Esophagus muscularis mucosa (tissue), 4 donors: Measurements from ENCODE around the gene ARFGAP3. TPM values are rescaled to one million over a fixed set of nuclear protein-coding genes. Genes with fewer than 3 reads are reported as not detected.
"Not testable (repeated sequence)": the region's sequence is repeated elsewhere in the genome, so short reads cannot be mapped to it uniquely, and the experiment has no call there.

Experiments used
- DNase-seq: peaks from one replicate; pipeline ENCODE4 v3.0.0-alpha.2; 2017; ENCODE audit errors: extremely low spot score
- H3K27ac ChIP-seq, 4 donors: fragments of 200-600 bp; sonication (generic); replicated peaks in 1 of 4; 1 replicate in 3 of 4; 2 replicates in 1 of 4; pipeline ENCODE4 v1.5.1; 2016 to 2019; ENCODE audit warnings: mild to moderate bottlenecking in 1 of 4
- H3K27me3 ChIP-seq, 4 donors: fragments of 200-600 bp; sonication (generic); one replicate each; pipeline versions ENCODE4 v1.5.1 to v1.6.0; 2016 to 2019
- H3K36me3 ChIP-seq, 4 donors: fragments of 200-600 bp; sonication (generic); one replicate each; pipeline ENCODE4 v1.5.1; 2016 to 2019
- H3K4me1 ChIP-seq, 4 donors: fragments of 200-600 bp; sonication (generic); one replicate each; pipeline ENCODE4 v1.5.1; 2016 to 2019
- H3K4me3 ChIP-seq, 4 donors: fragments of 200-600 bp; sonication (generic); 1 replicate in 2 of 4; 2 replicates in 2 of 4; pipeline ENCODE4 v1.5.1; 2016 to 2019; ENCODE audit warnings: mild to moderate bottlenecking in 4 of 4, moderate library complexity in 1 of 4
- H3K9me3 ChIP-seq, 4 donors: fragments of 200-600 bp; sonication (generic); 1 replicate in 3 of 4; 2 replicates in 1 of 4; pipeline ENCODE4 v1.5.1; 2016 to 2019
- EP300 ChIP-seq: sonication (generic); formaldehyde crosslinking; IDR thresholded peaks from one replicate; pipeline ENCODE4 v1.6.1; 2017; ENCODE audit warnings: antibody characterized with exemption
- POLR2A ChIP-seq: fragments of 450-650 bp; IDR thresholded peaks from one replicate; pipeline ENCODE4 v1.6.1; 2017; ENCODE audit warnings: antibody characterized with exemption, moderate library complexity, mild to moderate bottlenecking, low read depth
- POLR2AphosphoS5 ChIP-seq, 2 donors: sonication (generic); formaldehyde crosslinking; IDR thresholded peaks; one replicate each; pipeline ENCODE4 v1.6.1; 2017; ENCODE audit warnings: antibody characterized with exemption in 2 of 2
- WGBS: methylation state at CpG from one replicate; pipeline ENCODE4 v1.1.5; 2018; 5-methylcytosine and 5-hydroxymethylcytosine counted together
- intact Hi-C: fragments of 100-400 bp; cut with DNase I; formaldehyde crosslinking; loops from one replicate; pipeline ENCODE4 v1.15.1; 2023
- total RNA-seq, 4 donors: library from RNA; depleted of rRNA; stranded (reverse); fragments of >200 nt; gene quantifications; one replicate each; pipeline versions ENCODE4 v1.1.0 to v1.2.1, GENCODE V29; 2016
- TF ChIP-seq, protein P1 (sequence below), 3 experiments: fragments of 200-600 bp in 2 of 3; fragments of 450-650 bp in 1 of 3; sonication (generic) in 2 of 3; IDR thresholded peaks; one replicate each; pipeline ENCODE4 v1.5.1; 2017 to 2019; ENCODE audit warnings: antibody characterized with exemption in 3 of 3, mild to moderate bottlenecking in 2 of 3, moderate library complexity in 1 of 3

Gene ARFGAP3
- total RNA-seq, 4 donors from 2014 or later = 38.8 to 63.5 (median 41.4) TPM

DNA sequence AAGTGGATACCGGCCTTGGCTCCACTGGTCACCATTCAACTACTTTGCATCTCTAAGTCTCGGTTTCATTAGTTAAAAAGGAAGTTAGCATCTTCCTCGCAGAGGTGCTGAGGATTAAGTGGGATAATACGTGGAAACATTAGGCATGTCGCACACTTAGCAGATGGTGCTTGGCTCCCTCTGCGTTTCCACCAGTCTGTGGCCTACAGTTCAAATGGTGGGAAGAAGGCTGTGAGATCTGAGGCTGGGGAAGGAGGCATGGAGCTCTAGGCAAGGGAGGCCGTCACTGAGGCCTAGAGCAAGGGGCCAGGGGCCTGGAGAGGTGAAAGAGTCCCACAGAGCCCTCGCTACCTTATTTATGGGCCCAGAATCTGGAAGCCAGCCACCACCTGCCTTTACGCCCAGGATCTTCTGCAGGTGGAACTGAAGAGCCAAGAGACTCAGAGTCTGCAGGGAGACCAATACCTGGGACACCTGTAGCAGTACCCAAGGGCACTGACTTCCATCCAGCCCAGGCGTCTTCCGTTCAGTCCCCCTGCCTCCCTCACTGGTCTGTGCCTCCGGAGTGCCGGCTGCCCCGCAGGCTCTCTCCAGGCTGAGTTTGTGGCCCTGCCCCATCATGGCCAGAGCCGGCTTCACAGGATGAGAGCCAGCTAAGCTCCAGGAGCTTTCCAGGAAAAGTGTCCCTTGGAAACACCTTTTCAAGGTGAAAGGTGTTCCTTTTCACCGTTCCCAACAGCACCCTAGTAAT is 70.3 kb downstream of the ARFGAP3 start:
- H3K36me3 ChIP-seq = no peaks in the 10 kb centered on the region
- H3K9me3 ChIP-seq = no peaks in the 10 kb centered on the region
- no peak for TF ChIP-seq POLR2AphosphoS5 (IDR thresholded peaks at IDR 0.05)
- H3K4me3 ChIP-seq = no peak overlapping the region
- intact Hi-C loops = no loop called here
- no peaks in the 10 kb centered on the region for H3K27me3 ChIP-seq
- H3K4me1 ChIP-seq = peaks cover 4 to 16% (median 13%) of the 10 kb centered on the region in 4 donors
- no peak overlapping the region for H3K27ac ChIP-seq
- DNase-seq = no peak
- whole genome bisulfite sequencing = 94% methylated on average over 14 of the region's 16 CpGs

GRCh38 chr22:42785706-42786499 is 71.2 kb downstream of the ARFGAP3 start:
- H3K9me3 ChIP-seq = no peaks in the 10 kb centered on the region
- H3K27ac ChIP-seq = no peak overlapping the region
- H3K36me3 ChIP-seq = no peaks in the 10 kb centered on the region
- intact Hi-C loops = no loop called here
- DNase-seq = no peak
- H3K4me1 ChIP-seq = peaks cover 0 to 9% (median 5%) of the 10 kb centered on the region in 4 donors
- 87% methylated on average over 19 of the region's 20 CpGs for WGBS
- TF ChIP-seq EP300 (no peak), POLR2A (no peak)
- H3K27me3 ChIP-seq = no peaks in the 10 kb centered on the region
- no peak overlapping the region for H3K4me3 ChIP-seq

DNA sequence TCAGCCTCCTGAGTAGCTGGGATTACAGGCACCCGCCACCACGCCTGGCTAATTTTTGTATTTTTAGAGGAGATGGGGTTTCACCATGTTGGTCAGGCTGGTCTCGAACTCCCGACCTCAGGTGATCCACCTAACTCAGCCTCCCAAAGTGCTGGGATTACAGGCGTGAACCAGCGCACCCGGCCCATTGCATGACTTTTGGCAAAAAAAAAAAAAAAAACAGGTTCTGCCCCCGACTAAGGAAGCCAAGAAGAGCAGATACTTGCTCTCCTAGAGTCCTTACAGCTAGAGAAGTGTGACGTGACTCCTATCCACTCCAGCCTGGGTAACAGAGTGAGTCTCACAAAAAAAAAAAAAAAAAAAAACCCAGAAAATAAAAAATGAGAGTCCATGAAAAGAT is 74.8 kb downstream of the ARFGAP3 start:
- H3K9me3 ChIP-seq, H3K27me3 ChIP-seq, DNase-seq, H3K4me3 ChIP-seq, H3K4me1 ChIP-seq, H3K36me3 ChIP-seq, H3K27ac ChIP-seq: not testable (repeated sequence)
- WGBS = 83% methylated on average over 9 of the region's 9 CpGs
- intact Hi-C loops = loop anchor here (5.0 kb wide), 2 partner anchors 120 to 255 kb away; no protein-coding TSS in a partner anchor

DNA sequence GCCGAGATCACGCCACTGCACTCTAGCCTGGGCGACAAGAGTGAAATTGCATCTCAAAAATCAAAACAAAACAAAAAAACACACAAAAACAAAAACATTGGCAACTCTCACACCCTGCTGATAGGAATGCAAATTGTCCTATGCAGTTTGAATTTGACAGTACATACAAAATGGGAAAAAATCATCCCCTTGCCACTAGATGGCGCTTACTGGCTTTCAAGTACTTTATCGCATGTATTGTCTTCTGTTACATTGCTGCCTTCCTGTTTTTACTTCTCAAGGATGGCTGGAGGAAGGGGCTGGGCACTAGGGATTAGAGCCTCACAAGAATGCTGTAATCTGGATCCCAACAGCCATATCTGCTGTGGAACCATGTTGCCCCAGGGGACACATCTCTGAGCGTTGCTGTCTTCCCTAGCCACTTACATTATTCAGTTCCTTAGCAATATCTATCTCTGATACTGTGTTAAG is 77.0 kb downstream of the ARFGAP3 start:
- TF ChIP-seq POLR2AphosphoS5 (IDR thresholded peaks at IDR 0.05) (peak in 1 of 2 donors; percentile 19), POLR2A (no peak)
- TF ChIP-seq, protein P1, sequence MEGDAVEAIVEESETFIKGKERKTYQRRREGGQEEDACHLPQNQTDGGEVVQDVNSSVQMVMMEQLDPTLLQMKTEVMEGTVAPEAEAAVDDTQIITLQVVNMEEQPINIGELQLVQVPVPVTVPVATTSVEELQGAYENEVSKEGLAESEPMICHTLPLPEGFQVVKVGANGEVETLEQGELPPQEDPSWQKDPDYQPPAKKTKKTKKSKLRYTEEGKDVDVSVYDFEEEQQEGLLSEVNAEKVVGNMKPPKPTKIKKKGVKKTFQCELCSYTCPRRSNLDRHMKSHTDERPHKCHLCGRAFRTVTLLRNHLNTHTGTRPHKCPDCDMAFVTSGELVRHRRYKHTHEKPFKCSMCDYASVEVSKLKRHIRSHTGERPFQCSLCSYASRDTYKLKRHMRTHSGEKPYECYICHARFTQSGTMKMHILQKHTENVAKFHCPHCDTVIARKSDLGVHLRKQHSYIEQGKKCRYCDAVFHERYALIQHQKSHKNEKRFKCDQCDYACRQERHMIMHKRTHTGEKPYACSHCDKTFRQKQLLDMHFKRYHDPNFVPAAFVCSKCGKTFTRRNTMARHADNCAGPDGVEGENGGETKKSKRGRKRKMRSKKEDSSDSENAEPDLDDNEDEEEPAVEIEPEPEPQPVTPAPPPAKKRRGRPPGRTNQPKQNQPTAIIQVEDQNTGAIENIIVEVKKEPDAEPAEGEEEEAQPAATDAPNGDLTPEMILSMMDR (IDR thresholded peaks at IDR 0.05) = peak; percentile 86 to 88 (median 86)
- no peak for DNase-seq
- Histone ChIP-seq H3K27ac (no peak overlapping the region), H3K9me3 (no peaks in the 10 kb centered on the region), H3K4me3 (no peak overlapping the region), H3K4me1 (peaks cover 0 to 6% (median 3%) of the 10 kb centered on the region in 4 donors), H3K36me3 (no peaks in the 10 kb centered on the region), H3K27me3 (no peaks in the 10 kb centered on the region)
- intact Hi-C loops = loop anchor here (5.0 kb wide), 2 partner anchors 118 to 257 kb away; no protein-coding TSS in a partner anchor
- WGBS = 28% methylated on average over 6 of the region's 6 CpGs

DNA sequence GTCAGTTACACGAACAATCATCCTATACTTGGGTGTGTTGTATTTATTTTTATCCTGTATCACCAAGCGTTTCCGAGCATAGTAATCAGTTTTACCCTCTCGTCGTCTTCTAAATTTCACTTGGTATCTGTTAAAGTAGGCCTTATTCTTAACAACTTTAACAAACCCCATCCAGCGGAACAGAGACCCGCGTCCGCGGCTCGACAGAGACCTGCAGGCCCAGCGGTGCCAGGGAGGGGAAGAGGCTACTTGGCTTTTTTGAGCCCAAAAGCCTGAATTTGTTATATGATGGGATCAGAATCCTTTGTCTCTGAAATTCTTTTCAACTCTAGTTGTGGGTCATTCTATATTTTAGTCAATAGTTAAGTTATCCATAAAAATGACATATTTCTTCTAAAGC is 79.9 kb downstream of the ARFGAP3 start:
- Histone ChIP-seq H3K27me3 (no peaks in the 10 kb centered on the region), H3K4me1 (peaks cover 0 to 6% (median 4%) of the 10 kb centered on the region in 4 donors), H3K9me3 (no peaks in the 10 kb centered on the region), H3K4me3 (no peak overlapping the region), H3K36me3 (no peaks in the 10 kb centered on the region), H3K27ac (no peak overlapping the region)
- 96% methylated on average over 12 of the region's 12 CpGs for WGBS
- DNase-seq = no peak
- intact Hi-C loops = no loop called here
- TF ChIP-seq EP300 (no peak), POLR2A (no peak), POLR2AphosphoS5 (IDR thresholded peaks at IDR 0.05) (no peak)
- TF ChIP-seq, protein P1 (IDR thresholded peaks at IDR 0.05) = no peak

DNA sequence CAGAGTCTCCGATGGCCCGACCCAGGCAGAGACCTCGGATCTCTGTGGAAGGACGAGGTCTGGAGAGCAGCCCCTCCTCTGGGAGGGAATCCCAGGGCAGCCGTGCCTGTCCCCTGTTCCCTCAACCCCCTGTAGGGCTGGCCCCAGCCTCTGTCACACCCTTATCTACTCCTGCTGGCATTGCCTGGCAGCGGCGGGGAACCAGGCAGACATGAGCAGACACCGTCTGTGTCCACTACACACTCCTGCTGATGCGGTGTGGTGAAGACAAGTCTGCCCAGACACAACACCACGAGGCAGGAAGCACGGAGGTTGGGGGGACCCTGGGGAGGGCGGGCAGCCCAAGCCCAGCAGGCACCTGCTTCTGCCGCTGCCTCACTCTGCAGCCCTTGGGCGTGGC is 83.9 kb downstream of the ARFGAP3 start:
- no peak overlapping the region for H3K27ac ChIP-seq
- WGBS = 60% methylated on average over 12 of the region's 14 CpGs
- TF ChIP-seq POLR2AphosphoS5 (IDR thresholded peaks at IDR 0.05) = no peak
- TF ChIP-seq, protein P1 (IDR thresholded peaks at IDR 0.05) = no peak
- TF ChIP-seq POLR2A = no peak
- no peak for TF ChIP-seq EP300
- H3K9me3 ChIP-seq = no peaks in the 10 kb centered on the region
- H3K27me3 ChIP-seq = no peaks in the 10 kb centered on the region
- peaks cover 2 to 14% (median 13%) of the 10 kb centered on the region in 4 donors for H3K4me1 ChIP-seq
- DNase-seq = no peak
- no peak overlapping the region for H3K4me3 ChIP-seq
- no peaks in the 10 kb centered on the region for H3K36me3 ChIP-seq
- intact Hi-C loops = no loop called here
